K562 treated with DMSO at 1 percent for 24 hours (cell line): ENCODE results near the gene KCTD17. TPM values are rescaled to one million over a fixed set of nuclear protein-coding genes. Genes with fewer than 3 reads are reported as not detected.

Experiments
- total RNA-seq: library from RNA; unstranded; fragments of 300-600 nt; gene quantifications from 2 replicates; pipeline ENCODE4 v1.2.3, GENCODE V29; 2022; ENCODE audit warnings: low read depth; ENCODE audit not compliant: insufficient read depth

The KCTD17 gene
- 0.74 and 2.4 TPM in 2 replicates for total RNA-seq

GRCh38 chr22:37051391-37052385 is at the start of gene KCTD17:
TSS of gene KCTD17 (plus strand) at chr22:37051742. CDS start at chr22:37051761, 19 bp downstream.

DNA sequence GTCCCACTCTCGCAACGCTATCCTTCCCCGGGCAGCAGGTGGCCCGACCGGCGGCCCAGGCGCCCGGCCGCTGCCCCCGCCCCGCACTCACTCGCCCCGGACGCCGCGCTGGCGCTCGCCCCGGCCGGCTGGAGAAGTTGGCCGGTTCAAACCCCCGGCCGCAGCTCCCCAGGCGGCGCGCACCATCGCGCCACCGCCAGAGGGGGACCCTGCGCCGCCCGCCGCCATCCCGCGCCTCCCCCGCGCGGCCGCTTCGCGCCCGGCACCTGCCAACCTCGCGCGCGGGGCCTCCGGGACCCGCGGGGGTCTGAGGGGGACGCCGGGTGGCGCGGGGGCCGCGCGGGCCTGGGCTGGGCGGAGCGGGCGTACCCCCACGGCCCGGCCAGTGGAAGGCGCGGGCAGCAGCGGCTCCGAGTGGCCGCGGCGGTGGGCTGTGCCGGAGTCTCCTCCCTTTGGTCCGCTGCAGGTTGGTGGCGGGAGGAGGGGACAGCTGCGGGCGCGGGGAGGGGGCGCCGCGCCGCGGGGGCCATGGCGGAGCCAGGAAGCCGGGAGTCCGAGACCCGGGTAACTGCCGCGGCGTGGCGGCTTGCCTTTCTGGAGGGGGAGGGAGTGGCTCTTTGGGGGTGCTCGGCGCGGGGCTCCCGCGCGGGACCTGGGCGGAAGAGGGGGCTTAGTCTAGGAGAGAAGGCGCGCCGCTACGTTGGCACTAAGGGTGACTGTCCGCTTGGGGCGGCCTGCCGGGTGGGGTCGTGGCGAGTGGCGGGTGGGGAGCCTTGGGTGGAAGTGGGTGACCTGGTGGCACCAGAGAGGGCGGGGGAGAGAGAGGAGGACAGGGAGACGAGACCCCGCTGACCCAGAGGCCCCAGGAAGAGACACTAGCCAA is 32.0 kb upstream of the KCTD17 start, which contains the start of the genes MPST and TST:
TSS of gene MPST (plus strand) at position 434 of the 883 bp plus-strand sequence. CDS start at position 529, 95 bp downstream.
TSS of gene TST (minus strand) at position 139 of the 883 bp plus-strand sequence. CDS start 715 bp downstream, outside the sequence.

DNA sequence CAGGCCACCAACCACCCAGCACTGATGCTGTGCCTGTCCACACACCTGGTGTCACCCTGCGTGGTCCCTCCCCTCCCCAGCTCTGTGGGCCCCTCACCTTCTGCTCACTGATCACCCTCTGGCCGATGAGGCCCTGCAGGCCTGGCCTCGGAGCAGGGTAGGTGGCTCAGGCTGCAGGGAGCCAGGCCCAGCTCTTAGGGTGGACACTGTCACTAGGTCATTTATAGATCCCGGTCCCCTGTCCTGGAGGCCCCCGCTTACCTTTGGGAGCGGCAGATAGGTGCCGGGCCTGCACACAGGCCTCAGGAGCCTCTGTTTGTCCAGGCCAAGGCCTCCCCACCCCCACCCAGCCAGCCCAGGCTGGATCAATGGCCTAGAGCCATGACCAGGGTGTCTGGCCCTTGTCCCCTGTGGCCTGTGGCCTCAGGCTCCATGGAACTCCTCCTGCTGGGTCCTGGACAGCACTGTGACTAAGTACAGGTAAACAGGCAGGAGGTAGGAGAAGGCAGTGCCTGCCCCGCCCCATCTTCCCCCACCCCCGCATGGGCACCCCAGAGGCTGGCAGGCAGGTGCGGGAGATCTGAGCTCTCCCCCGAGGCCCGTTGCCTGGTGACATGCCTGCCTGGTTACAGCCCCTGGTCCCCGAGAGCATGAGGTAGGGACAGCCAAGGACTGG is 57.8 kb downstream of the KCTD17 start, which contains the start of gene TMPRSS6:
TSS of gene TMPRSS6 (minus strand) at position 472 of the 676 bp plus-strand sequence. CDS start 6,296 bp downstream, outside the sequence.

Other genes starting within 250 kb of the KCTD17 start
- not detected in 2 replicates for gene PVALB, start 234.7 kb upstream of the KCTD17 start, total RNA-seq
- 3.3 and 4.2 TPM in 2 replicates for gene NCF4, start 190.7 kb upstream of the KCTD17 start, total RNA-seq
- gene CSF2RB, start 138.1 kb upstream of the KCTD17 start, total RNA-seq, result 0.30 and 0.85 TPM in 2 replicates
- 71.7 and 74.7 TPM in 2 replicates for gene TST, start 32.3 kb upstream of the KCTD17 start, total RNA-seq
- gene MPST, start 32.0 kb upstream of the KCTD17 start, total RNA-seq, result 165 and 187 TPM in 2 replicates
- gene TMPRSS6, start 58.0 kb downstream of the KCTD17 start, total RNA-seq, result not detected in 2 replicates
- gene IL2RB, start 98.2 kb downstream of the KCTD17 start, total RNA-seq, result 0.51 and 0.88 TPM in 2 replicates
- 1.5 and 2.2 TPM in 2 replicates for gene C1QTNF6, start 136.5 kb downstream of the KCTD17 start, total RNA-seq
- not detected in 2 replicates for gene SSTR3, start 160.7 kb downstream of the KCTD17 start, total RNA-seq
- gene RAC2, start 192.5 kb downstream of the KCTD17 start, total RNA-seq, result 420 and 433 TPM in 2 replicates
- gene CYTH4, start 230.8 kb downstream of the KCTD17 start, total RNA-seq, result 0.45 and 0.83 TPM in 2 replicates